PC-3 (cell line): Measurements from ENCODE around the gene ILRUN.

Source experiments
- CTCF ChIP-seq: fragments of 300-600 bp; sonication (generic); conservative IDR thresholded peaks from 2 replicates; pipeline ENCODE4 v1.5.1; 2017; ENCODE audit warnings: antibody characterized with exemption, low read depth, mild to moderate bottlenecking, low read length
- EZH2 ChIP-seq: fragments of 300-600 bp; sonication (generic); IDR thresholded peaks from one replicate; pipeline ENCODE4 v1.6.1; 2017; ENCODE audit warnings: antibody characterized with exemption, mild to moderate bottlenecking, low read length; ENCODE audit not compliant: unreplicated experiment

GRCh38 chr6:34745277-34746103 is 48.9 kb upstream of the ILRUN start:
- TF ChIP-seq CTCF (no peak), EZH2 (no peak)
